Measurements from ENCODE around the gene TTC22. TPM values are rescaled to one million over a fixed set of nuclear protein-coding genes. Genes with fewer than 3 reads are reported as not detected.

TTC22 gene
- total RNA-seq, 2 experiments from 2014 or later = 9.1 to 17.9 TPM

DNA sequence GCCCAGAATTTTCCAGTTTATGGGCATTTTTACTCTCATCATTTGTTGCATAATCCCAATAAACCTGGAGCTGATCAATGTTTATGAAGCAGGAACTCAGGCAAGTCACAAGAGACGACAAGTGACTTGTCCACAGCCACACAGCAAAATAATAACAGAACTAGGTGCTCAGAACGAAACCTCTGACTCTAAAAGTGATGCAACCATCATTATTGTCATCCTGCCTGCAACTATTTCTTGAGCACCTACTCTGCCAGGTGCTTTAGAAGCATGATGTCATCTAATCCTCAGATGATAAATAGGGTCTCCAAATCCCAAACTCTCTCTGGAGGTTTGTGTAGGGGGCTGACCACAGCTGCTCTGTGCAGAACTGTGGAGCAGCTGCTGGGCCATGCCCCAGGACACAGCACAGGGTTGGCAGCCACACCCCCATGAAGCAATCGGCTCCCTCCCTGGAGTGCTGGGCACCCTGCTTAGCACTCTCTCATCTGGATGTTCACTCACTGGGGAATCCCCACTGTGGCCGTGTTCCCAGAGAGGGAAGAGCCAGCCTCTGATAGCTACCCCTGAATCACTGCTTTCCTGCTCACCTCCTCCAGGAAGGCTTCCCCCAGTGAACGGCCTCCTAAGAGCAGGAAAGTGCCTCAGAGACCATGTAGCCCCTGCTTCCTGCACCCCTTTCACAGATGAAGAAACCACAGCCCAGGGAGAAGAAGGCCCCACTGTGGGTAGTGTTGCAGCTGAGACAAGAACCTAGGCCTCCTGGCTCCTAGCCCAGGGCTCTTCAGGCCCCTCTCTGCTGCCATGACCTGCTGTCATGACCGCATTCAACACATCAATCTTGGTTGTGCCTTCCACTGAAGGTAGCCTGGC lies 2.1 kb downstream of the TTC22 start:
- peak overlapping the region; percentile 97 for H3K27ac Mint-ChIP-seq

DNA sequence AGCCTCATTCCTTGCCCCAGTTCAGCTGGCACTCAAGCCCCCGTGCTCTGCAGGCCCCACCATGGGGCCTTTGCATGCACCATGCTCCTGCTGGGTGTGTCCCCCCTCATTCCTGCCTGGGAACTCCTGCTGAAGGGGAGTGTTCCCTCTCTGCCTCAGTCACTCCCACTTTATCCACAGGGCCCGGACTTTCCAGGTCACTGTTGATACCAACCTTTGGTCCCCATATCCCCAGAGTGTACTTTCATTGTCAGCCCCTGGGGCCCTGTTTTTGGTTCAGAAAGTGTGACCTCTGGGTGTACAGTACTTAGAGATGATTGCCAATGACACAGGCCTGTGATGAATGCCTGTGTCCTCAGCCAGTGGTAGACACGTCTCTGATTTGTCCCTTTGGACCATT lies 2.9 kb downstream of the TTC22 start:
- H3K27ac Mint-ChIP-seq = peak overlapping the region; percentile 97
- peaks cover 10% of the 10 kb centered on the region for H3K36me3 Mint-ChIP-seq
- H3K27me3 Mint-ChIP-seq = no peaks in the 10 kb centered on the region
- H3K9me3 Mint-ChIP-seq (ENCODE audit: low read depth) = no peaks in the 10 kb centered on the region
- CTCF ChIA-PET = interaction anchor here (1.1 to 4.2 kb wide), 3 partner anchors 9 to 125 kb away, joined by 4 to 37 read pairs (median 10); no protein-coding TSS in a partner anchor
- ATAC-seq (no peak), DNase-seq (no peak)
- peaks cover 66% of the 10 kb centered on the region for H3K4me1 Mint-ChIP-seq
- H3K4me3 Mint-ChIP-seq = peak overlapping the region; percentile 84

More for the DNA sequence above, 2.1 kb downstream of the TTC22 start:
- ATAC-seq = peak; percentile 56
- Mint-ChIP-seq H3K36me3 (peaks cover 10% of the 10 kb centered on the region), H3K4me1 (peaks cover 73% of the 10 kb centered on the region), H3K4me3 (peak overlapping the region; percentile 84), H3K9me3 (ENCODE audit: low read depth) (no peaks in the 10 kb centered on the region), H3K27me3 (no peaks in the 10 kb centered on the region)
- CTCF ChIA-PET = interaction anchor here (0.6 to 4.2 kb wide), 9 partner anchors 7 to 299 kb away, joined by 3 to 37 read pairs (median 10); no protein-coding TSS in a partner anchor
- peak; percentile 71 for DNase-seq

DNA sequence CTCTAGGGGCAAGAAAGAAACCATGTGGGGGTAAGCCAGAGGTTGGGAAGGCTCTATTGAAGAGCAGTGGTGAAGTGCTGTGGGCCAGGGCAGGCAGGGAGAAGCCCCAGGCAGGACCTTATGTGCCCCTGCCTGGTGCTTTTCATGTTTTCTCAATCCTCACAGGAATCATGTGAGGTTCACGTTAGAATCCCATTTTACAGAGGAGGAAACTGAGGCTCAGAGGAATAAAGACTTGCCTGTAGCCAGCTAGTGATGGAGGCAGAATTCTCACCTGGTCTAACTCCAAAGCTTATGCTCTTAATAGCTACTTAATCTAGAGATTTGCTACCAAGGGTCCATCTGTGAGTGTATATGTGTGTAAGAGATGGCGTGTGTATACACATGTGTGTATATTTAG lies 4.2 kb downstream of the TTC22 start:
- no peaks in the 10 kb centered on the region for H3K9me3 Mint-ChIP-seq (ENCODE audit: low read depth)
- ATAC-seq = no peak
- no peak for DNase-seq
- H3K4me1 Mint-ChIP-seq = peaks cover 61% of the 10 kb centered on the region
- CTCF ChIA-PET = interaction anchor here (0.7 kb wide), 1 partner anchor 27 kb away, joined by 3 read pairs; no protein-coding TSS in a partner anchor
- H3K36me3 Mint-ChIP-seq = peaks cover 16% of the 10 kb centered on the region
- H3K4me3 Mint-ChIP-seq = no peak overlapping the region
- H3K27ac Mint-ChIP-seq = no peak overlapping the region
- H3K27me3 Mint-ChIP-seq = no peaks in the 10 kb centered on the region

DNA sequence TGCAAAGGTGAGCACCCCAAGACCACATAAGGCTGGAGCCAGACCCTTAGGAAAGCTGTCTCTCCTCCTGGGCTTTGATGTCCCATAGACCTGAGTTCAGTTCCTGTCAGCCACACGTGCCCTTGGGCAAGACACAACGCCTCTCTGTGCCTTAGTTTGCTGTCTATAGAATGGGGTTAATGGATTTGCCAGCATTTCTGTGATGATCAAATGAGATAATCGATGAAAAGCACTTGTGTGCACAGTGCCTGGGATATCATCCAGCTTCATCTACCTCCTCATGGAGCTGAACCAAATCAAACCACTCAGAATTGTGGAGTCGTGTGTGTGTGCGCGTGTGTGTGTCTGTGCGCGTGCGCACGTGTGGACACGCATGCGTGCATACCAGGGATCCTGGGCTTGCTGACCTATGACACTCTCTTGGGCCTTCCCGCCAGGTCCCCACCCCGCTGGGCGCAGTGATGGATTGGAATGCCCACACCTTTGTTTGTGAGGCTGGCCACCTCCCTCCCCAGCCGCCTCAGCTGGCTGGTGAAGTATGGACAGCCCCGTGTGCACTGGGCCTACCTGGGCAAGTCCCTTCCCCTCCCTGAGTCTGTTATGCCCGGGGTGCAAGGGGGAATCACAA lies 5.2 kb downstream of the TTC22 start:
- DNase-seq = no peak
- Mint-ChIP-seq H3K4me1 (peaks cover 54% of the 10 kb centered on the region), H3K36me3 (peaks cover 22% of the 10 kb centered on the region), H3K4me3 (no peak overlapping the region), H3K27ac (no peak overlapping the region), H3K27me3 (no peaks in the 10 kb centered on the region), H3K9me3 (ENCODE audit: low read depth) (no peaks in the 10 kb centered on the region)
- no peak for ATAC-seq
- CTCF ChIA-PET = interaction anchor here (0.7 to 1.4 kb wide), 4 partner anchors 9 to 123 kb away, joined by 3 to 4 read pairs (median 4); no protein-coding TSS in a partner anchor

DNA sequence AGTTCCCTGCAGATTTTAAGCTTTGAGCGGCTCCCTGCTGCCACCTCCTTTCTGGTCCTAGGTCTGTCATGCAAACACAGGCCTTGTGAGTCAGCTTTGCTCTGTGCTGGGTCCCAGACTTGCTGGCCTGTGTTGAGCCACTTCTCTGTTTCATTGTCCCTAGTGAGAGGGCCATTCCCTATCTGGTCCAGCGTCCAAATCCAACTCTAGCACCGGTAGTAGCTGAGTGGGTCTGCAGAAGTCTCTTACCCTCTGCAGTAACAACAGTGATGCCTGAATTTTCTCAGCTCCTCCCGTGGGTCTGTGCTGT lies 5.8 kb downstream of the TTC22 start:
- no peak overlapping the region for H3K27ac Mint-ChIP-seq

DNA sequence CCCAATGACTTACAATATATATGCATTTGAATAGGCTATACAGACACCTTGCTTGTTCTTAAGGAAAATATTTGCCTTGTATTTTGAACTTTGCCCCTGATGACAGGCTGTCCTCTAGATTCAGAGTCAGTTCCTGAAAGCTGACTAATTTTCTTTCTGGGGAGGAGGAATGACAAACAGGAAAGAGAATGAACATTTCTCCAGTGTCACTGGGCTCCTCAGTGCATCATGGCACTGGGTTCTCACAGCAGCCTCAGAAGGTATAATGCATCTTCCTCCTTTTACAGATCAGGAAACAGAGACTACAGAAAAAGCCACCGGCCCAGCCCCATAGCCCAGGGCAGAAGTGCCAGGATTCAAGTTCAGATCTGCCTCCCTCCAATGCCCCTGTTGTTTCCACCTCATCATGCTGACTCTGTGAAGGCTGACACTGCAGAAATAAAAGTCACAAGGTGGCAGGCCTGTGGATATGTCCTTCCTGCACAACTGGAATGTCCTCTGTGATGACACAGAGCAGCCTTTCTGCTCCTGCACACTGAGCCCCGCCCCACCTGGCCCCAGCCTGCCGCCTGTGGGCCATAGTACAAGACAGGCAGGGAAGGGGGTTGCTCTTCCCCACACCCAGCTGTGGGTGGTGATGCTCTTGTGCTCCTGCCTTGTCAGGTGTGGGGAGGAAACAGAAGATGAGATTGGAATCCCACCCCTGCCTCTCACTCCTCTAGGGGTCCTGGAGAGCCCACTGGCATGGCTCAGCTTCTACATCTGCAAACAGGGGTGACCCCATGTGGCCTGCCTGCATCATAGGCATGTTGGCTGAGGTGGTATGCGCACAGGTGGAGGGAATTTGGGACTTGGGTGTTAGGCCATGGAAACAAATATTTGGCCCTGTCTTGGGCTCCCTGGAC lies 6.4 kb downstream of the TTC22 start:
- Mint-ChIP-seq H3K27me3 (no peaks in the 10 kb centered on the region), H3K9me3 (ENCODE audit: low read depth) (no peaks in the 10 kb centered on the region), H3K4me3 (no peak overlapping the region), H3K4me1 (peaks cover 47% of the 10 kb centered on the region), H3K36me3 (peaks cover 23% of the 10 kb centered on the region), H3K27ac (peak overlapping the region; percentile 16)
- DNase-seq = no peak
- ATAC-seq = no peak
- CTCF ChIA-PET = interaction anchor here (0.7 to 1.4 kb wide), 5 partner anchors 10 to 122 kb away, joined by 3 to 4 read pairs (median 3); no protein-coding TSS in a partner anchor

More for the DNA sequence above, 5.8 kb downstream of the TTC22 start:
- ATAC-seq (no peak), DNase-seq (no peak)
- H3K9me3 Mint-ChIP-seq (ENCODE audit: low read depth) = no peaks in the 10 kb centered on the region
- peaks cover 53% of the 10 kb centered on the region for H3K4me1 Mint-ChIP-seq
- H3K4me3 Mint-ChIP-seq = no peak overlapping the region
- CTCF ChIA-PET = interaction anchor here (0.7 to 1.4 kb wide), 3 partner anchors 10 to 123 kb away, joined by 3 to 4 read pairs (median 4); no protein-coding TSS in a partner anchor
- peaks cover 22% of the 10 kb centered on the region for H3K36me3 Mint-ChIP-seq
- no peaks in the 10 kb centered on the region for H3K27me3 Mint-ChIP-seq

DNA sequence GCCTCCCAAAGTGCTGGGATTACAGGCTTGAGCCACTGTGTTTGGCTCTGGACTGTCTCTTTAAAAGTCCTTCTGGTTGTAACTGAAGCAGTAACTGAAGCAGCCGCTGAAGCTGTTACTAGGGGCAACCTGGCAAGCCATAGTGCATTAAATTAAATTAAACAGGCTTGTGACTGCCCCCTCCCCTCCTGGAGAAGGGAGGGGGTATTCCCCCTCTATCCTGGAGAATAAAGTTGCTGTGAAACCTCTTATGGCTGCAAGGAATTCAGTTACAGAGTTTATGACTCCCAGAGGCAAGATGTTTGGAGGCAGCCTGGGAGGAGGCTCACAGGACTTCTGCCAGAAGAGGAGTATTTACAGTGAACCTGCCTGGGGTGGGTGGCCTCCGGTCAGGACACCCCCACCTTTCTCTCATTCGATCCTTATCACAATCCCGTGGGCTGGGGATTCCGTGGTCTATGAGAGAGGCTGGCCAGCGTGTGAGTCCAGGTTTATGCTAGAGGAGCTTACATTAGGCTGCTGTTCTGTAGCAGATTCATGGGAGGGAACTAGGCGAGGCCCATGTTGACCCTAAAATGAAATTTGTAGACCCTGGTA lies 8.3 kb downstream of the TTC22 start:
- Mint-ChIP-seq H3K27me3 (no peaks in the 10 kb centered on the region), H3K36me3 (peaks cover 19% of the 10 kb centered on the region), H3K27ac (no peak overlapping the region), H3K4me1 (peaks cover 32% of the 10 kb centered on the region), H3K4me3 (no peak overlapping the region), H3K9me3 (ENCODE audit: low read depth) (no peaks in the 10 kb centered on the region)
- DNase-seq = no peak
- ATAC-seq = no peak
- CTCF ChIA-PET = interaction anchor here (0.8 to 3.9 kb wide), 7 partner anchors 8 to 293 kb away, joined by 3 to 24 read pairs (median 3); partner anchors contain the start of gene TTC22

DNA sequence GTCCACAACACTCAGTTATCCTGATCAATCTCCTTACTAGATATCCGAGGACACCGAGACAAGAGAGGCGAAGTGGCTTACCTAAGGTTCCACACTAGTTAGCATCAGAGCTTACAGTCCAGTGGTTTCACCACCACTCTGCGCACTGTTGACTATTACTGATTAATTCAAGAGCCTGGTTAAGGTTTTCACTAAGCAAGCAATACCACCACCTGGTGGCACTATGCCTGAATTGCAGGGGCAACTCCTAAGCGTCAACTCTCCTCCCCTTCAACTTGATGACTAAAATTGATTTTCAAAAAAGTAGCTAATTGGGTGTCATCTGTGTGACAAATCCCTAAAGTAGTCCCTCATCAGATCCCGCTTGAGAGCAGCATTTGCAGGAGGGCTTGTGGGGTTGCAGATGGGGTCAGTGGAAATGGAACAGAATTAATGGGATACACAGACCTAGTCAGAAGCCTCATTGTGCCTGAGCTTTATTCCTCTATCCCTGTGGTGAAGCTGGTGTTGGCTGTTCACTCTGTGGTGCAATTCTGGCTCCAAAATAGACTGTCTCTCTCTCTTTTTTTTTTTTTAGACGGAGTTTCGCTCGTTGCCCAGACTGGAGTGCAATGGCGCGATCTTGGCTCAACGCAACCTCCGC lies 9.1 kb downstream of the TTC22 start:
- peaks cover 18% of the 10 kb centered on the region for H3K36me3 Mint-ChIP-seq
- H3K27ac Mint-ChIP-seq = no peak overlapping the region
- DNase-seq (peak; percentile 60), ATAC-seq (no peak)
- H3K4me3 Mint-ChIP-seq = no peak overlapping the region
- no peaks in the 10 kb centered on the region for H3K9me3 Mint-ChIP-seq (ENCODE audit: low read depth)
- H3K4me1 Mint-ChIP-seq = peaks cover 28% of the 10 kb centered on the region
- H3K27me3 Mint-ChIP-seq = no peaks in the 10 kb centered on the region
- CTCF ChIA-PET = interaction anchor here (0.8 to 3.9 kb wide), 8 partner anchors 9 to 292 kb away, joined by 3 to 24 read pairs (median 4); partner anchors contain the start of gene TTC22

DNA sequence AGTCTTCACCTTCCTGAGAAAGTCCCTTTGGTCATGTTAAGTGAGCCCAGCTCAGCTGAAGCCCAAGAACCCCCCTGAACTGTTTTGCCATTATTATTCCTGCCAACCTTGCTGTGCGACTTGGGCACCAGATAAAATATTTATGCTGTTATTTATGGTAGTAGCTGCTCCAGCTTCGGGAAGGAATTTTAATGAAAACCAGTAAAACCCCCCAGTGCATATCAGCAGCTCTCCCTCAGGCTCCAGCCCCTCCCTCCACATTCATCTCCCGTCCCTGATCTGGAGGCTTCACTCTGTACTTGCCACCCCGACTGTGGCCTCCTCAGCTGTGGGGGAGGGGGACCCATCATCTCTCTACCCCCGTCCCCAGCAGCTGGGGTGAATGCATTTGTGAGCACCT lies 12.7 kb downstream of the TTC22 start:
- Mint-ChIP-seq H3K27ac (no peak overlapping the region), H3K9me3 (ENCODE audit: low read depth) (no peaks in the 10 kb centered on the region), H3K27me3 (no peaks in the 10 kb centered on the region), H3K4me1 (peaks cover 4% of the 10 kb centered on the region), H3K4me3 (no peak overlapping the region), H3K36me3 (peaks cover 18% of the 10 kb centered on the region)
- CTCF ChIA-PET = interaction anchor here (1.0 kb wide), 1 partner anchor 12 kb away, joined by 8 read pairs; the partner anchor contains the start of gene TTC22
- DNase-seq (no peak), ATAC-seq (no peak)

DNA sequence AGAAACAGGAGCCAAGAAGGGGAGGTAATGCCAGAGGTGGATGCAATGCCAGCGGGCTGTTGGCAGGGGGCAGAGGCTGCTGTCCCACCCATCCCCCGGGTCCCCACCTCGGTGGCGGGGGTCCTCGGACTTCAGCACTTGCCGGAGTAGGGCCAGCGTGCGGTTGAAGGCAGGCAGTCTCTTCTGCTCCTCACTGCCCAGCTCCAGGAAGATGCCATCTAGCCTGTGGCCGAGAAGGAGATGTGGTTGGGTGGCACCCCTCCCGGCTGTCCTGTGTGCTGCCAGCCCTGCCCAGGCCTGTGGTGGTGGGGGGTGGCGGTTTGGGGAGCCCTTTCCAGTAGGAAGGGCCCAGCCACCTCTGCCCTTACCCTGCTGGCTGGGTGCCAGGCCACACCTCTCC lies 13.5 kb downstream of the TTC22 start:
- H3K27me3 Mint-ChIP-seq = no peaks in the 10 kb centered on the region
- peaks cover 20% of the 10 kb centered on the region for H3K36me3 Mint-ChIP-seq
- H3K27ac Mint-ChIP-seq = no peak overlapping the region
- no peak overlapping the region for H3K4me3 Mint-ChIP-seq
- CTCF ChIA-PET = no interaction called here
- ATAC-seq (no peak), DNase-seq (no peak)
- no peaks in the 10 kb centered on the region for H3K9me3 Mint-ChIP-seq (ENCODE audit: low read depth)
- H3K4me1 Mint-ChIP-seq = peaks cover 4% of the 10 kb centered on the region

DNA sequence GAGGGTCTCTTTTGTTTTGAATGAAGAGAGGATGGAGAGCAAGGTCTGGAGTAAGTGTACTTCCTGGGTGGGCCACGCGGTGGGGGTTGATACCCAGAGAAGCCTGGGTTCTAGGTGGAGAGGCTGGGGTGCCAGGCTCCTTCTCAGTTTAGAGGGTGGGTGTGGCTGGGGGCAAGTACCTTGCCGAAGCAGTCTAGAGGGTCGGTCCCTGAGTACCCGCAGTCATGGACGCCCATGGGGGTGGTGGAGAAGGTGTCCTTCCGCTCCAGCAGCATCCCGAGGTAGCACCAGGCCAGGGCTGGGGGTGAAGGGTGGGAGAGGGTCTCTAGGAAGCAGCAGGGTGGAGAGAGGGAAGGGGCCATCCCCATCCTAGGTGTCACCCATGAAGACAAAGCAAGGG lies 14.3 kb downstream of the TTC22 start:
- no peak for DNase-seq
- no peaks in the 10 kb centered on the region for H3K9me3 Mint-ChIP-seq (ENCODE audit: low read depth)
- H3K36me3 Mint-ChIP-seq = peaks cover 13% of the 10 kb centered on the region
- no peak overlapping the region for H3K4me3 Mint-ChIP-seq
- CTCF ChIA-PET = no interaction called here
- ATAC-seq = no peak
- H3K4me1 Mint-ChIP-seq = peaks cover 4% of the 10 kb centered on the region
- no peak overlapping the region for H3K27ac Mint-ChIP-seq
- H3K27me3 Mint-ChIP-seq = no peaks in the 10 kb centered on the region

DNA sequence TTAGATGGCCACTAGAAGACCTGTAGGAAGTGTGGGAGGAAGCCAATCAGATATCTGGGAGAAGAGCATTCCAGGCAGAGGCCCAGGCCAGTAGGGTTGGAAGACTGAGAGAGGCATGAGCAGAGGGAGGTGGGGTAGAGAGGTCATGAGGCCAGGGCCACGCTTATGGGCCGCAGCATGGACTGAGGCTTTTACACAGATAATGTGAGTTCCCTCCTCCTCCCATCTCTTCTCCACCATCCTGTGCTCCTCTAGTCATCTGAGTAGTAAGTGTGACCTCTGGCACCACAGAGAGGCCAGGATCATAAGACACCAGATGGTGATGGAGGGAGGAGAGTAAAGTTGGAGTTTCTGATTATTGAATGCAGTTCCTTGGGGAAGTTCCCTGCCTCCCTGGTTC lies 17.1 kb downstream of the TTC22 start:
- Mint-ChIP-seq H3K4me3 (no peak overlapping the region), H3K36me3 (peaks cover 13% of the 10 kb centered on the region), H3K27ac (no peak overlapping the region), H3K4me1 (peaks cover 2% of the 10 kb centered on the region), H3K9me3 (ENCODE audit: low read depth) (no peaks in the 10 kb centered on the region), H3K27me3 (no peaks in the 10 kb centered on the region)
- CTCF ChIA-PET = no interaction called here
- no peak for ATAC-seq
- DNase-seq = no peak
